ENCODE data around the gene SERPINB6. TPM values are rescaled to one million over a fixed set of nuclear protein-coding genes. Genes with fewer than 3 reads are reported as not detected.
A peak's percentile ranks its signal among the peaks of the same experiment; 100 is the strongest.
"Not testable (repeated sequence)": the region's sequence is repeated elsewhere in the genome, so short reads cannot be mapped to it uniquely, and the experiment has no call there.

Gene SERPINB6
- total RNA-seq, 4 donors from 2014 or later = 21.2 to 37.0 (median 35.6) TPM

- no peak for DNase-seq (ENCODE audit: low spot score in 2 of 2)
Measured at GRCh38 chr6:2976571-2977085, 5.3 kb upstream of the SERPINB6 start.

DNA sequence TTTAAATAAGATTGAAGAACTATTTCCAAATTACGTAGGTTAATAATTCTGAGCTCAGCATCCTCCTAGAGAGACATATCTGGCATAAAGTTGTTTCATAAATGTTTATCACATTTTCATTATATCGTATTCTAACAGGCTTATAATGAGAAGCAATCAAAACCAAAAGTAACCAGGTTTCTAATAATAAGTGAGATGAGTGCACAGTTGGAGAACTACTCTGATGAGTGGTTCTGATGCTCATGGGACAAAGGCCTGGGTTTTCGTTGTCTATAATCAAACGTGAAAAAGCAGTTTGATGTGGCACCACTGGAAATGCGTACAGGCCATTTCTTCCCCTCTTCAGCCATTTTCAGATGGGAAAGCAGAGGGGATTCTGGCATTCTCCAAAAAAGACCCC lies 4.7 kb upstream of the SERPINB6 start:
- H3K4me3 ChIP-seq (ENCODE audit: low read depth, poor library complexity, severe bottlenecking) = no peak overlapping the region
- 93 to 95% methylated on average over 5 of the region's 5 CpGs for WGBS, 2 donors
- no peak for TF ChIP-seq CTCF (IDR thresholded peaks at IDR 0.05)
- TF ChIP-seq POLR2A (IDR thresholded peaks at IDR 0.05) = no peak
- no peak for DNase-seq (ENCODE audit: low spot score in 2 of 2)
- intact Hi-C loops (cut with DNase I; ENCODE audit: low total_unique reads) = no loop called here

More at GRCh38 chr6:2976571-2977085, 5.3 kb upstream of the SERPINB6 start:
- intact Hi-C loops (cut with DNase I; ENCODE audit: low total_unique reads) = no loop called here
- no peak overlapping the region for H3K4me3 ChIP-seq (ENCODE audit: low read depth, poor library complexity, severe bottlenecking)
- TF ChIP-seq CTCF (IDR thresholded peaks at IDR 0.05) (no peak), POLR2A (IDR thresholded peaks at IDR 0.05) (no peak)
- 73 to 81% methylated on average over 7 of the region's 7 CpGs for WGBS, 2 donors

GRCh38 chr6:2973676-2974075 lies 2.3 kb upstream of the SERPINB6 start:
- DNase-seq (ENCODE audit: low spot score in 2 of 2) = no peak
- 51 to 57% methylated on average over 5 of the region's 5 CpGs for WGBS, 2 donors
- no peak overlapping the region for H3K4me3 ChIP-seq (ENCODE audit: low read depth, poor library complexity, severe bottlenecking)
- no peak for TF ChIP-seq CTCF (IDR thresholded peaks at IDR 0.05)
- no peak for TF ChIP-seq POLR2A (IDR thresholded peaks at IDR 0.05)
- intact Hi-C loops (cut with DNase I; ENCODE audit: low total_unique reads) = no loop called here

DNA sequence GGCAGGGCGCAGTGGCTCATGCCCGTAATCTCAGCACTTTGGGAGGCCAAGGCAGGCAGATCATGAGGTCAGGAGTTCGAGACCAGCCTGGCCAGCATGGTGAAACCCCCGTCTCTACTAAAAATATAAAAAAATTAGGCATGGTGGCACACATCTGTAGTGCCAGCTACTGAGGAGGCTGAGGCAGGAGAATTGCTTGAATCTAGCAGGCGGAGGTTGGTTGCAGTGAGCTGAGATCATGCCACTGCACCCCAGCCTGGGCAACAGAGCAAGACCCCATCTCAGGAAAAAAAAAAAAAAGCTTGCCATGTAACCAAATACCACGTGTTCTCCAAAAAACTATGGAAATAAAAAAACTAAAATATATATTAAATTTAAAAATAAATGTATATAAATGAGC lies 1.8 kb upstream of the SERPINB6 start:
- H3K4me3 ChIP-seq (ENCODE audit: low read depth, poor library complexity, severe bottlenecking); DNase-seq (ENCODE audit: low spot score in 2 of 2); intact Hi-C loops (cut with DNase I; ENCODE audit: low total_unique reads): not testable (repeated sequence)
- 96 to 97% methylated on average over 6 of the region's 6 CpGs for WGBS, 2 donors

DNA sequence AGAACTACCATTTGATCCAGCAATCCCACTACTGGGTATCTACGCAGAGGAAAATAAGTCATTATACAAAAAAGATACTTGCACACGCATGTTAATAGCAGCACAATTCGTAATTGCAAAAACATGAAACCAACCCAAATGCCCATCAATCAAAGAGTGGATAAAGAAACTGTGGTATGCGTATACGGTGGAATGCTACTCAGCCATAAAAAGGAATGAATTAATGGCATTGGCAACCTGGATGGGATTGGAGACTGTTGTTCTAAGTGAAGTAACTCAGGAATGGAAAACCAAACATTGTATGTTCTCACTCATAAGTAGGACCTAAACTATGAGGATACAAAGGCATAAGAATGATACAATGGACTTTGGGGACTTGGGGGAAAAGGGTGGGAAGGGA lies 1.3 kb upstream of the SERPINB6 start:
- DNase-seq (ENCODE audit: low spot score in 2 of 2); H3K4me3 ChIP-seq (ENCODE audit: low read depth, poor library complexity, severe bottlenecking); intact Hi-C loops (cut with DNase I; ENCODE audit: low total_unique reads): not testable (repeated sequence)
- 95 to 99% methylated on average over 5 of the region's 5 CpGs for WGBS, 2 donors

GRCh38 chr6:2972219-2972487 lies 786 bp upstream of the SERPINB6 start:
- intact Hi-C loops (cut with DNase I; ENCODE audit: low total_unique reads); DNase-seq (ENCODE audit: low spot score in 2 of 2); H3K4me3 ChIP-seq (ENCODE audit: low read depth, poor library complexity, severe bottlenecking): not testable (repeated sequence)
- 63 to 66% methylated on average over 1 of the region's 1 CpG for WGBS, 2 donors

GRCh38 chr6:2970753-2971419 lies 481 bp downstream of the SERPINB6 start:
- peak in 1 of 2 donors; percentile 95 for DNase-seq (ENCODE audit: low spot score in 2 of 2)
- peak overlapping the region; percentile 22 for H3K4me3 ChIP-seq (ENCODE audit: low read depth, poor library complexity, severe bottlenecking)
- intact Hi-C loops (cut with DNase I; ENCODE audit: low total_unique reads) = no loop called here
- 1 to 2% methylated on average over 43 to 53 of the region's 80 CpGs for WGBS, 2 donors
- TF ChIP-seq CTCF (IDR thresholded peaks at IDR 0.05) (no peak), POLR2A (IDR thresholded peaks at IDR 0.05) (no peak)

All from lower leg skin (tissue), 4 donors.